AG09319 (cell line): ENCODE measurements around the gene CEP164.

ENCODE experiments used
- DNase-seq: peaks from one replicate; pipeline ENCODE4 v3.0.0-alpha.2; 2010; ENCODE audit warnings: low read depth; ENCODE audit errors: extremely low read depth
- CTCF ChIP-seq: IDR thresholded peaks from 2 replicates; pipeline ENCODE4 v1.5.1; 2011; ENCODE audit warnings: low read depth, mild to moderate bottlenecking, inconsistent platforms, low read length, moderate library complexity

The CEP164 gene

GRCh38 chr11:117387992-117388755 is 60.5 kb downstream of the CEP164 start:
- DNase-seq = peak; percentile 44
- no peak for TF ChIP-seq CTCF

DNA sequence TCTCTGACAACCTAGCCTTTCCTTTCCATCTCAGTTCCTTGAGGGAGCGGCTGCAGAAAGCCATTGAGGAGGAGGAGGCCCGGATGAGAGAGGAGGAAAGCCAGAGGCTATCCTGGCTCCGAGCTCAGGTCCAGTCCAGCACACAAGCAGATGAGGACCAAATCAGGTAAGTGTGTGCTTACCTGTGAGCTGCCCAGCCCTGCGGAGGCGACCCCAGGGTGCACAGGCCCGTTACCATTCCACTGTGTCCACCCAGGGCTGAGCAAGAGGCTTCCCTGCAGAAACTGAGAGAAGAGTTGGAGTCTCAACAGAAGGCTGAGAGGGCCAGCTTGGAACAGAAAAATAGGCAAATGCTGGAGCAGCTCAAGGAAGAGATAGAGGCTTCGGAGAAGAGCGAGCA is 63.1 kb downstream of the CEP164 start:
- DNase-seq = no peak
- TF ChIP-seq CTCF = no peak

- DNase-seq = no peak
- TF ChIP-seq CTCF = no peak
Measured at GRCh38 chr11:117391181-117391580, 63.5 kb downstream of the CEP164 start.

DNA sequence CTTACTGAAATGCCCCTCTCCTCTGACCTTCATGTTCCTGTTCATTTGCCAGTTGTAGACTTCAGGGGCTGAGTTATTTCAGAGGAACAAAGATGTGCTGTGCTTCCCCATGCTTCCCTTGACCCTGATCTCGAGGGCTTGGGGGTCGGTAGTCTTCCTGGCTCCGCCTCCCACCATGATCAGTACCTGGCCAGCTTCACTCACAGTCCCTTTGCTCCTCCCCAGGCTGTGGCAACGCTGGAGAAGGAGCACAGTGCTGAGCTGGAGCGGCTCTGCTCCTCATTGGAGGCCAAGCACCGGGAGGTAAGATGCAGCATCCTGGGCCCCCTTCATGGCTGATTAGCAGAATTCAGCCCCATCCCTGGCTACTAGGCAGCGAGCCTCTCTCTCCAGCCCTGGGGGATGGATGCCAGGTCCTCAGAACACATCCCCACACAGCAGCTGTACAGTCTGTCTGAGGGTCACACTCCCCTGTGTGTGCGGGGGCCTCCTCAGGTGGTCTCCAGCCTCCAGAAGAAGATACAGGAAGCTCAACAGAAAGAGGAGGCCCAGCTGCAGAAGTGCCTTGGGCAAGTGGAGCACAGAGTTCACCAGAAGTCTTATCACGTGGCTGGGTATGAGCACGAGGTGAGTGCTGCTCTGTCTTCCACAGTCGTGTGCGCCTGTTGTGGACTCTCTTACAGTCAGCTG is 64.5 kb downstream of the CEP164 start:
- no peak for TF ChIP-seq CTCF
- DNase-seq = no peak

- no peak for DNase-seq
- no peak for TF ChIP-seq CTCF
Measured at GRCh38 chr11:117392979-117393378, 65.3 kb downstream of the CEP164 start.

DNA sequence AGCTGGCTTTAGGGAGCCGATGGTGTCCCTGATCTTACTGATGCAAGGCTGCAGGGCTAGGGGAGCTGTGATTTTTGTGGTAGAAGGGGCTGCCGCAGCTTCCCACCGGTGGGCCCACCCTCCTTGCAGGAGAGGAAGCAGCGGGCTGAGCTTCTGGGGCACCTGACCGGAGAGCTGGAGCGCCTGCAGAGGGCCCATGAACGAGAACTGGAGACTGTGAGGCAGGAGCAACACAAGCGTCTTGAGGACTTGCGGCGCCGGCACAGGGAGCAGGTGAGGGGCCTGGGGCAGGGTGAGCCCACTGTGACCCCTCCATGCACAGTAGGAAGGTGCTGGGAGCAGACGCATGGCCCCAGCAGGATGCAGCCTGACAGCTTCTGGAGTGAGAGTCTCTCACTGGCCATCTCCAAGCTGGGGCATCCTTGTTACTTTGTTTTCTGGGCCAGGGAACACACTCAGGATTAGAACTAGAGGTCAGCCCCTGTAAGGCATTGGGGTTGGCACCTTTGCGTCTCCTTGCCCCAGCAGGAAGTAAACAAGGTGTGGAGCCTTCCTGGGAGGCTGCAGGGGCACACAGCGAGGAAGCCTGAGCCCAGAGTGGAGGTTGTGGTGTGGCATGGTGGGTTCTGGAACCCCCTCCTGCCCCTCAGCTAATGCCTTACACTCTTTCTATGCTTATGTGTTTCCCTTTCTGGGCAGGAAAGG is 66.7 kb downstream of the CEP164 start:
- TF ChIP-seq CTCF = no peak

DNA sequence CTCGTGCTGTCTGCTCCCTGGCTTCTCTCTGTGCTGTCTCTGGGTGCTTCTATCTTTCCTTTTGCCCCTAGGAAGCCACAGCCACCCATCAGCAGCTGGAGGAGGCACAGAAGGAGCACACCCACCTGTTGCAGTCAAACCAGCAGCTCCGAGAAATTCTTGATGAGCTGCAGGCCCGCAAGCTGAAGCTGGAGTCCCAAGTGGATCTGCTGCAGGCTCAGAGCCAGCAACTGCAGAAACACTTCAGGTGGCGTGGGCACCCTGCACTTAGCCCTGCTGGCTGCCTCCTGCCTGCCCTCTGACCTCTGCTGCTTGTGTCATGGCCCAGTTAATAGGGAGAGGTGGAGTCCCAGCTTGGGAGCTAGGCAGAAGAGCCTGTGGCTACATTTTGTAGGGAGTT is 67.8 kb downstream of the CEP164 start:
- TF ChIP-seq CTCF = no peak
- no peak for DNase-seq

More for the DNA sequence above, 66.7 kb downstream of the CEP164 start:
- no peak for DNase-seq
